Activated naive CD8-positive, alpha-beta T cell treated with anti-CD3 and anti-CD28 coated beads, Interleukin-2, amount 50 U/mL, for 24 hours (primary cell): ENCODE results near the gene MALRD1.
"Not testable (repeated sequence)": the region's sequence is repeated elsewhere in the genome, so short reads cannot be mapped to it uniquely, and the experiment has no call there.

Experiments used
- ATAC-seq: fragments of 150-1000 bp; cut with Tn5 transposase; one replicate; pipeline ENCODE4 v1.10.0; 2021
- DNase-seq: peaks from one replicate; pipeline ENCODE4 v3.0.0; 2021
- H3K27ac Mint-ChIP-seq: one replicate; pipeline ENCODE4 v1.8.0; 2021; ENCODE audit warnings: mild to moderate bottlenecking, mixed read lengths
- H3K27me3 Mint-ChIP-seq: one replicate; pipeline ENCODE4 v1.8.0; 2021; ENCODE audit warnings: mixed read lengths
- H3K36me3 Mint-ChIP-seq: one replicate; pipeline ENCODE4 v1.8.0; 2021; ENCODE audit warnings: low read depth, mixed read lengths
- H3K4me1 Mint-ChIP-seq: one replicate; pipeline ENCODE4 v1.8.0; 2021; ENCODE audit warnings: mixed read lengths
- H3K4me3 Mint-ChIP-seq: one replicate; pipeline ENCODE4 v1.8.0; 2021; ENCODE audit warnings: mild to moderate bottlenecking, moderate library complexity, mixed read lengths
- H3K9me3 Mint-ChIP-seq: one replicate; pipeline ENCODE4 v1.8.0; 2021; ENCODE audit warnings: mixed read lengths

Gene MALRD1

GRCh38 chr10:19488592-19489280 lies 440.1 kb downstream of the MALRD1 start:
- DNase-seq (peak; percentile 8), ATAC-seq (no peak)
- Mint-ChIP-seq H3K4me3 (peak overlapping the region; percentile 21), H3K4me1 (peaks cover 2% of the 10 kb centered on the region), H3K36me3 (no peaks in the 10 kb centered on the region), H3K9me3 (peaks cover 17% of the 10 kb centered on the region), H3K27me3 (no peaks in the 10 kb centered on the region), H3K27ac (no peak overlapping the region)

GRCh38 chr10:19491166-19491565 lies 442.6 kb downstream of the MALRD1 start:
- H3K4me3 Mint-ChIP-seq = no peak overlapping the region

GRCh38 chr10:19493917-19494316 lies 445.3 kb downstream of the MALRD1 start:
- H3K36me3 Mint-ChIP-seq = no peaks in the 10 kb centered on the region
- H3K4me1 Mint-ChIP-seq = peaks cover 2% of the 10 kb centered on the region
- H3K9me3 Mint-ChIP-seq = peaks cover 8% of the 10 kb centered on the region
- H3K27me3 Mint-ChIP-seq = no peaks in the 10 kb centered on the region
- no peak overlapping the region for H3K4me3 Mint-ChIP-seq
- ATAC-seq (no peak), DNase-seq (no peak)
- H3K27ac Mint-ChIP-seq = no peak overlapping the region

More at GRCh38 chr10:19491166-19491565, 442.6 kb downstream of the MALRD1 start:
- no peaks in the 10 kb centered on the region for H3K27me3 Mint-ChIP-seq
- peaks cover 2% of the 10 kb centered on the region for H3K4me1 Mint-ChIP-seq
- DNase-seq (no peak), ATAC-seq (no peak)
- H3K36me3 Mint-ChIP-seq = no peaks in the 10 kb centered on the region
- peaks cover 11% of the 10 kb centered on the region for H3K9me3 Mint-ChIP-seq
- H3K27ac Mint-ChIP-seq = no peak overlapping the region

- Mint-ChIP-seq H3K36me3 (no peaks in the 10 kb centered on the region), H3K27ac (no peak overlapping the region), H3K4me3 (no peak overlapping the region), H3K4me1 (no peaks in the 10 kb centered on the region), H3K9me3 (peaks cover 8% of the 10 kb centered on the region), H3K27me3 (no peaks in the 10 kb centered on the region)
- ATAC-seq (no peak), DNase-seq (no peak)
These were observed 448.4 kb downstream of the MALRD1 start for GRCh38 chr10:19497026-19497425.

GRCh38 chr10:19498393-19499290 lies 450.0 kb downstream of the MALRD1 start:
- H3K4me3 Mint-ChIP-seq = no peak overlapping the region
- no peak for ATAC-seq

GRCh38 chr10:19499291-19499770 lies 450.7 kb downstream of the MALRD1 start:
- Mint-ChIP-seq H3K9me3 (peaks cover 2% of the 10 kb centered on the region), H3K4me3 (no peak overlapping the region), H3K27me3 (no peaks in the 10 kb centered on the region), H3K27ac (no peak overlapping the region), H3K4me1 (no peaks in the 10 kb centered on the region), H3K36me3 (no peaks in the 10 kb centered on the region)
- ATAC-seq = no peak
- DNase-seq = no peak

More at GRCh38 chr10:19498393-19499290, 450.0 kb downstream of the MALRD1 start:
- H3K9me3 Mint-ChIP-seq = peaks cover 4% of the 10 kb centered on the region
- no peaks in the 10 kb centered on the region for H3K36me3 Mint-ChIP-seq
- H3K27ac Mint-ChIP-seq = no peak overlapping the region
- DNase-seq = no peak
- H3K4me1 Mint-ChIP-seq = no peaks in the 10 kb centered on the region
- H3K27me3 Mint-ChIP-seq = no peaks in the 10 kb centered on the region

GRCh38 chr10:19500959-19501358 lies 452.4 kb downstream of the MALRD1 start:
- Mint-ChIP-seq H3K36me3 (no peaks in the 10 kb centered on the region), H3K4me1 (no peaks in the 10 kb centered on the region), H3K9me3 (peaks cover 3% of the 10 kb centered on the region), H3K4me3 (no peak overlapping the region), H3K27me3 (no peaks in the 10 kb centered on the region), H3K27ac (no peak overlapping the region)
- DNase-seq (no peak), ATAC-seq (no peak)

- ATAC-seq = no peak
These were observed 457.0 kb downstream of the MALRD1 start for GRCh38 chr10:19505320-19506312.

GRCh38 chr10:19510005-19510732 lies 461.6 kb downstream of the MALRD1 start:
- not testable (repeated sequence) for H3K4me3 Mint-ChIP-seq, H3K9me3 Mint-ChIP-seq, H3K27ac Mint-ChIP-seq, H3K4me1 Mint-ChIP-seq, DNase-seq, H3K36me3 Mint-ChIP-seq, ATAC-seq, H3K27me3 Mint-ChIP-seq

More at GRCh38 chr10:19505320-19506312, 457.0 kb downstream of the MALRD1 start:
- no peak for DNase-seq
- Mint-ChIP-seq H3K4me3 (no peak overlapping the region), H3K27ac (no peak overlapping the region), H3K36me3 (no peaks in the 10 kb centered on the region), H3K4me1 (no peaks in the 10 kb centered on the region), H3K9me3 (peaks cover 8% of the 10 kb centered on the region), H3K27me3 (no peaks in the 10 kb centered on the region)

GRCh38 chr10:19518109-19518508 lies 469.5 kb downstream of the MALRD1 start:
- H3K4me3 Mint-ChIP-seq = no peak overlapping the region
- no peak overlapping the region for H3K27ac Mint-ChIP-seq
- H3K9me3 Mint-ChIP-seq = no peaks in the 10 kb centered on the region
- no peak for DNase-seq
- no peak for ATAC-seq
- H3K36me3 Mint-ChIP-seq = no peaks in the 10 kb centered on the region
- no peaks in the 10 kb centered on the region for H3K27me3 Mint-ChIP-seq
- no peaks in the 10 kb centered on the region for H3K4me1 Mint-ChIP-seq

GRCh38 chr10:19518632-19519031 lies 470.0 kb downstream of the MALRD1 start:
- ATAC-seq (no peak), DNase-seq (no peak)
- H3K4me3 Mint-ChIP-seq = no peak overlapping the region
- H3K27ac Mint-ChIP-seq = no peak overlapping the region
- no peaks in the 10 kb centered on the region for H3K9me3 Mint-ChIP-seq
- H3K36me3 Mint-ChIP-seq = no peaks in the 10 kb centered on the region
- H3K4me1 Mint-ChIP-seq = no peaks in the 10 kb centered on the region
- no peaks in the 10 kb centered on the region for H3K27me3 Mint-ChIP-seq

- Mint-ChIP-seq H3K4me1 (no peaks in the 10 kb centered on the region), H3K36me3 (no peaks in the 10 kb centered on the region), H3K9me3 (no peaks in the 10 kb centered on the region), H3K4me3 (no peak overlapping the region), H3K27ac (no peak overlapping the region), H3K27me3 (no peaks in the 10 kb centered on the region)
- ATAC-seq (no peak), DNase-seq (no peak)
These were observed 482.7 kb downstream of the MALRD1 start for GRCh38 chr10:19531324-19531723.

GRCh38 chr10:19532411-19532810 lies 483.8 kb downstream of the MALRD1 start:
- Mint-ChIP-seq H3K27ac (no peak overlapping the region), H3K4me1 (no peaks in the 10 kb centered on the region), H3K9me3 (no peaks in the 10 kb centered on the region), H3K27me3 (no peaks in the 10 kb centered on the region), H3K4me3 (no peak overlapping the region), H3K36me3 (no peaks in the 10 kb centered on the region)
- ATAC-seq (no peak), DNase-seq (no peak)
